Endothelial cell of umbilical vein (primary cell): ENCODE results near the gene WDR13. TPM values are rescaled to one million over a fixed set of nuclear protein-coding genes. Genes with fewer than 3 reads are reported as not detected.

ENCODE experiments used
- BruUV-seq: library from RNA; stranded (reverse); fragments of 400-500 nt; replicated peaks from 2 replicates; lab custom pipeline; 2021; lab: Mats Ljungman, UMichigan
- CTCF ChIA-PET: fragments of 300-600, 350-600 bp; sonication (Branson Sonifier 250); formaldehyde crosslinking; loops from one replicate; lab custom pipeline; 2021; ENCODE audit warnings: antibody characterized with exemption, inconsistent platforms; lab: Charles Lee
- POLR2A ChIA-PET: fragments of 300-600, 350-600 bp; sonication (Branson Sonifier 250); formaldehyde crosslinking; loops from one replicate; lab custom pipeline; 2021; ENCODE audit warnings: antibody characterized with exemption, inconsistent platforms; lab: Charles Lee
- DNase-seq: peaks from one replicate; pipeline ENCODE4 v3.0.0-alpha.2; 2011; ENCODE audit warnings: low read depth, low spot score
- FAIRE-seq: peaks from 2 replicates; lab custom pipeline; 2011; peaks lifted over from hg19 to GRCh38; lab: Jason Lieb, UNC
- H2AFZ ChIP-seq: 2 replicates; pipeline ENCODE4 v1.6.0; 2012; ENCODE audit warnings: low read depth, low read length, control low read depth, inconsistent platforms
- H3K27ac ChIP-seq: 2 replicates; pipeline ENCODE4 v1.5.1; 2011; ENCODE audit warnings: low read depth, mild to moderate bottlenecking, control low read depth, low read length, moderate library complexity; ENCODE audit not compliant: insufficient read depth
- H3K27me3 ChIP-seq, 2 experiments: 2 replicates each; pipeline versions ENCODE4 v1.6.0 to v1.6.1; 2011; ENCODE audit warnings: low read length in 2 of 2, mixed read lengths in 1 of 2; ENCODE audit not compliant: control insufficient read depth in 2 of 2, insufficient read depth in 2 of 2
- H3K36me3 ChIP-seq, 2 experiments: 2 replicates in 1 of 2; 3 replicates in 1 of 2; pipeline ENCODE4 v1.5.1; 2011; ENCODE audit warnings: low read length in 2 of 2, mild to moderate bottlenecking in 1 of 2, moderate library complexity in 1 of 2; ENCODE audit not compliant: control insufficient read depth in 2 of 2, insufficient read depth in 2 of 2; ENCODE audit errors: extremely low read depth in 1 of 2
- H3K4me1 ChIP-seq: 3 replicates; pipeline ENCODE4 v1.5.1; 2011; ENCODE audit warnings: mild to moderate bottlenecking, low read length; ENCODE audit not compliant: control insufficient read depth, insufficient read depth; ENCODE audit errors: extremely low read depth
- H3K4me2 ChIP-seq: 2 replicates; pipeline ENCODE4 v1.6.1; 2011; ENCODE audit warnings: low read length, control low read depth, mixed read lengths; ENCODE audit not compliant: insufficient read depth
- H3K4me3 ChIP-seq, 3 experiments: fragments of 200-600 bp in 1 of 3; sonication (generic), shearing (Covaris generic) in 1 of 3; replicated peaks in 1 of 3; 2 replicates each; pipeline ENCODE4 v1.5.1; 2011 to 2016; ENCODE audit warnings: control low read depth in 3 of 3, low read length in 3 of 3, mild to moderate bottlenecking in 2 of 3, inconsistent platforms in 1 of 3, low read depth in 1 of 3, moderate library complexity in 1 of 3; ENCODE audit not compliant: insufficient read depth in 1 of 3
- H3K79me2 ChIP-seq: 2 replicates; pipeline ENCODE4 v1.6.0; 2012; ENCODE audit warnings: low read length, inconsistent platforms; ENCODE audit not compliant: control insufficient read depth, insufficient read depth
- H3K9ac ChIP-seq: replicated peaks from 2 replicates; pipeline ENCODE3; 2011; ENCODE audit warnings: low read length, control low read depth; ENCODE audit not compliant: insufficient read depth; ENCODE audit errors: extremely low read depth
- H3K9me1 ChIP-seq: replicated peaks from 3 replicates; pipeline ENCODE4 v1.6.0; 2011; ENCODE audit warnings: mild to moderate bottlenecking, low read length; ENCODE audit not compliant: control insufficient read depth, insufficient read depth; ENCODE audit errors: extremely low read depth
- H3K9me3 ChIP-seq: replicated peaks from 2 replicates; pipeline ENCODE4 v1.5.1; 2012; ENCODE audit warnings: low read length, inconsistent platforms; ENCODE audit not compliant: control insufficient read depth, insufficient read depth
- H4K20me1 ChIP-seq: replicated peaks from 2 replicates; pipeline ENCODE3; 2011; ENCODE audit warnings: mild to moderate bottlenecking, low read length; ENCODE audit not compliant: control insufficient read depth, insufficient read depth; ENCODE audit errors: extremely low read depth
- CTCF ChIP-seq, 2 donors: IDR thresholded peaks; 1 replicate in 1 of 2; 2 replicates in 1 of 2; pipeline ENCODE4 v1.5.1; 2011; ENCODE audit warnings: low read length in 2 of 2, mild to moderate bottlenecking in 2 of 2, moderate library complexity in 2 of 2, control low read depth in 1 of 2, inconsistent platforms in 1 of 2, low read depth in 1 of 2; ENCODE audit not compliant: insufficient read depth in 1 of 2; ENCODE audit errors: extremely low read depth in 1 of 2
- EZH2 ChIP-seq: IDR thresholded peaks from 2 replicates; pipeline ENCODE4 v1.6.1; 2012; ENCODE audit warnings: borderline replicate concordance, low read depth, mild to moderate bottlenecking, moderate library complexity, low read length, inconsistent platforms; ENCODE audit not compliant: severe bottlenecking
- FOS ChIP-seq: IDR thresholded peaks from 2 replicates; pipeline ENCODE4 v1.6.1; 2011; ENCODE audit warnings: mild to moderate bottlenecking, low read length, moderate library complexity, borderline replicate concordance; ENCODE audit not compliant: insufficient read depth
- GATA2 ChIP-seq: IDR thresholded peaks from 2 replicates; pipeline ENCODE4 v1.7.0; 2011; ENCODE audit warnings: low read depth, mild to moderate bottlenecking, moderate library complexity, mixed read lengths, low read length; ENCODE audit not compliant: insufficient read length, insufficient read depth
- JUN ChIP-seq: IDR thresholded peaks from 2 replicates; pipeline ENCODE4 v1.6.1; 2011; ENCODE audit warnings: borderline replicate concordance, low read depth; ENCODE audit not compliant: insufficient read length, insufficient read depth
- MAX ChIP-seq: IDR thresholded peaks from 2 replicates; pipeline ENCODE4 v1.6.1; 2011; ENCODE audit not compliant: insufficient read depth, insufficient read length
- MYC ChIP-seq: IDR thresholded peaks from one replicate; pipeline ENCODE4 v1.6.1; 2011; ENCODE audit warnings: mild to moderate bottlenecking, low read depth, low read length
- dilution Hi-C: fragments of 300-500 bp; cut with MboI; formaldehyde crosslinking; loops from one replicate; pipeline ENCODE4 v1.15.0; 2019; ENCODE audit warnings: low sequenced_read_pairs; ENCODE audit not compliant: extremely low pct_ligation_motif_present
- intact Hi-C: fragments of 100-400 bp; cut with micrococcal nuclease; formaldehyde crosslinking; loops from one replicate; pipeline ENCODE4 v1.10.0; 2022
- polyA plus RNA-seq, 4 experiments: library from polyadenylated mRNA; depleted of rRNA in 3 of 4; stranded (reverse) in 3 of 4; unstranded in 1 of 4; fragments of >200 nt; gene quantifications; 2 replicates each; pipeline versions ENCODE4 v1.2.1 to v1.2.3, GENCODE V29; 2011 to 2012; ENCODE audit warnings: missing spikeins in 1 of 4
- total RNA-seq: library from RNA; stranded (reverse); gene quantifications from 2 replicates; pipeline ENCODE4 v1.2.3, GENCODE V29; 2021

The WDR13 gene
- total and polyA plus RNA-seq, 2 donors (not counting 3 experiments of a cell fraction or from before 2014, with no cell fraction given), result 85.0 to 169 TPM

GRCh38 chrX:48645669-48646068, 48.4 kb downstream of the WDR13 start:
- Histone ChIP-seq H3K4me2 (no peak overlapping the region), H3K4me1 (no peaks in the 10 kb centered on the region), H3K27ac (no peak overlapping the region), H3K27me3 (no peaks in the 10 kb centered on the region), H3K9me3 (no peaks in the 10 kb centered on the region), H3K36me3 (no peaks in the 10 kb centered on the region), H2AFZ (no peak overlapping the region), H3K9ac (no peak overlapping the region), H3K9me1 (no peaks in the 10 kb centered on the region), H3K79me2 (no peaks in the 10 kb centered on the region), H4K20me1 (no peaks in the 10 kb centered on the region), H3K4me3 (no peak overlapping the region)
- BruUV-seq, result no TSS peak
- no peak for TF ChIP-seq CTCF (IDR thresholded peaks at IDR 0.05; ENCODE audit: extremely low read depth in 1 of 2, insufficient read depth in 1 of 2, low read depth in 1 of 2, low read length in 2 of 2)
- no peak for TF ChIP-seq GATA2
- no peak for DNase-seq
- ChIA-PET POLR2A (no interaction called here), CTCF (no interaction called here)
- dilution Hi-C loops (no loop called here), intact Hi-C loops (loop anchor here (5.0 kb wide), 1 partner anchor 302 kb away; no protein-coding TSS in a partner anchor)
- FAIRE-seq, result no peak

- no peak overlapping the region for H3K9ac ChIP-seq
- DNase-seq (peak; percentile 43), FAIRE-seq (peak; percentile 63)
- no peak overlapping the region for H3K4me2 ChIP-seq
- TF ChIP-seq MAX (no peak), JUN (no peak), CTCF (IDR thresholded peaks at IDR 0.05; ENCODE audit: extremely low read depth in 1 of 2, insufficient read depth in 1 of 2, low read depth in 1 of 2, low read length in 2 of 2) (peak in 1 of 2 donors; percentile 15), FOS (no peak), EZH2 (no peak), MYC (no peak)
- intact Hi-C loops, result loop anchor here (5.0 kb wide), 1 partner anchor 299 kb away; no protein-coding TSS in a partner anchor
- H2AFZ ChIP-seq, result no peak overlapping the region
- H3K79me2 ChIP-seq, result no peaks in the 10 kb centered on the region
- BruUV-seq, result no TSS peak
- no peak overlapping the region for H3K27ac ChIP-seq
- H3K9me1 ChIP-seq, result no peaks in the 10 kb centered on the region
- CTCF ChIA-PET, result interaction anchor here (0.6 to 1.5 kb wide), 16 partner anchors 9 to 458 kb away, joined by 3 to 9 read pairs (median 3); partner anchors contain the start of genes PQBP1, SLC35A2 and TIMM17B
- H3K9me3 ChIP-seq, result no peaks in the 10 kb centered on the region
- no peaks in the 10 kb centered on the region for H4K20me1 ChIP-seq
- no peak overlapping the region for H3K4me3 ChIP-seq
- H3K36me3 ChIP-seq, result no peaks in the 10 kb centered on the region
- dilution Hi-C loops, result no loop called here
- POLR2A ChIA-PET, result no interaction called here
- peaks cover 0 to 2% of the 10 kb centered on the region in 2 experiments for H3K27me3 ChIP-seq
- no peaks in the 10 kb centered on the region for H3K4me1 ChIP-seq
These were observed 51.1 kb downstream of the WDR13 start for GRCh38 chrX:48648336-48648751.
